ENCODE measurements around the gene SLC25A11.

SLC25A11 gene

DNA sequence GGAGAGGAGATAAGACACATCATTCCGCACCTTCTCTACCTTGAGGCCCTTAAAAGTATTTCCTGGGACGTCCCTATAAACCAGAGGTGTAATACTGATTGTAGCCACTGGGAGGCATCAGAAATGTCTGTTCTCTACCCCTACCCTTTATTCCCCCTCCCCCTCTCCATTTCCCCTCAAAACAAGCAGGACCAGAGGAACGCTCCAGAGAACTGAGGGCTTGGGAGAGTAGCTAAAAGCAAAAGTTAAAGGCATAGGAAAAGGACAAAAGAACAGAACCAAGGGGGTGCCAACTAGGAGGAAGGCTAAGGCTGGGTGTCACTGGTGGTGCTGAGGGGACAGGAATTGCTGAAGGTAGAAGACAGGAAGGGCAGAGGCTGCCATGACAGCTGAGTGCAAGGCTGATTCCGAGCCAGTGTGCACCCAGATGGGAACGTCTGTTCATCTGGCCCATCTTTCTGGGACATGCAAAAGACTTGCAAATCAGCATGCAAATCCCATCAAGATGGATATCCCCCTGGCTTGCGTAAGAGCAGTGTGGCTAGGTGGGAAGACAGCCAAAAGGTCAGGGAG lies 40.9 kb upstream of the SLC25A11 start:
- no peak overlapping the region for H3K4me3 ChIP-seq (ENCODE audit: low read depth, low read length)
- in situ Hi-C loops (cut with HindIII; ENCODE audit: low sequenced_read_pairs): no loop called here
- TF ChIP-seq, protein P1, sequence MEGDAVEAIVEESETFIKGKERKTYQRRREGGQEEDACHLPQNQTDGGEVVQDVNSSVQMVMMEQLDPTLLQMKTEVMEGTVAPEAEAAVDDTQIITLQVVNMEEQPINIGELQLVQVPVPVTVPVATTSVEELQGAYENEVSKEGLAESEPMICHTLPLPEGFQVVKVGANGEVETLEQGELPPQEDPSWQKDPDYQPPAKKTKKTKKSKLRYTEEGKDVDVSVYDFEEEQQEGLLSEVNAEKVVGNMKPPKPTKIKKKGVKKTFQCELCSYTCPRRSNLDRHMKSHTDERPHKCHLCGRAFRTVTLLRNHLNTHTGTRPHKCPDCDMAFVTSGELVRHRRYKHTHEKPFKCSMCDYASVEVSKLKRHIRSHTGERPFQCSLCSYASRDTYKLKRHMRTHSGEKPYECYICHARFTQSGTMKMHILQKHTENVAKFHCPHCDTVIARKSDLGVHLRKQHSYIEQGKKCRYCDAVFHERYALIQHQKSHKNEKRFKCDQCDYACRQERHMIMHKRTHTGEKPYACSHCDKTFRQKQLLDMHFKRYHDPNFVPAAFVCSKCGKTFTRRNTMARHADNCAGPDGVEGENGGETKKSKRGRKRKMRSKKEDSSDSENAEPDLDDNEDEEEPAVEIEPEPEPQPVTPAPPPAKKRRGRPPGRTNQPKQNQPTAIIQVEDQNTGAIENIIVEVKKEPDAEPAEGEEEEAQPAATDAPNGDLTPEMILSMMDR (IDR thresholded peaks at IDR 0.05; ENCODE audit: low read depth, low read length, missing control alignments): peak; percentile 77
- DNase-seq (ENCODE audit: low read depth): peak; percentile 37

- DNase-seq (ENCODE audit: low read depth): no peak
- H3K4me3 ChIP-seq (ENCODE audit: low read depth, low read length): no peak overlapping the region
- TF ChIP-seq, protein P1 (IDR thresholded peaks at IDR 0.05; ENCODE audit: low read depth, low read length, missing control alignments): no peak
- in situ Hi-C loops (cut with HindIII; ENCODE audit: low sequenced_read_pairs): no loop called here
Measured at GRCh38 chr17:4978726-4979125, 38.9 kb upstream of the SLC25A11 start.

- no peak overlapping the region for H3K4me3 ChIP-seq (ENCODE audit: low read depth, low read length)
- in situ Hi-C loops (cut with HindIII; ENCODE audit: low sequenced_read_pairs): no loop called here
- no peak for DNase-seq (ENCODE audit: low read depth)
- TF ChIP-seq, protein P1 (IDR thresholded peaks at IDR 0.05; ENCODE audit: low read depth, low read length, missing control alignments): no peak
Measured at GRCh38 chr17:4974115-4974670, 34.3 kb upstream of the SLC25A11 start.

DNA sequence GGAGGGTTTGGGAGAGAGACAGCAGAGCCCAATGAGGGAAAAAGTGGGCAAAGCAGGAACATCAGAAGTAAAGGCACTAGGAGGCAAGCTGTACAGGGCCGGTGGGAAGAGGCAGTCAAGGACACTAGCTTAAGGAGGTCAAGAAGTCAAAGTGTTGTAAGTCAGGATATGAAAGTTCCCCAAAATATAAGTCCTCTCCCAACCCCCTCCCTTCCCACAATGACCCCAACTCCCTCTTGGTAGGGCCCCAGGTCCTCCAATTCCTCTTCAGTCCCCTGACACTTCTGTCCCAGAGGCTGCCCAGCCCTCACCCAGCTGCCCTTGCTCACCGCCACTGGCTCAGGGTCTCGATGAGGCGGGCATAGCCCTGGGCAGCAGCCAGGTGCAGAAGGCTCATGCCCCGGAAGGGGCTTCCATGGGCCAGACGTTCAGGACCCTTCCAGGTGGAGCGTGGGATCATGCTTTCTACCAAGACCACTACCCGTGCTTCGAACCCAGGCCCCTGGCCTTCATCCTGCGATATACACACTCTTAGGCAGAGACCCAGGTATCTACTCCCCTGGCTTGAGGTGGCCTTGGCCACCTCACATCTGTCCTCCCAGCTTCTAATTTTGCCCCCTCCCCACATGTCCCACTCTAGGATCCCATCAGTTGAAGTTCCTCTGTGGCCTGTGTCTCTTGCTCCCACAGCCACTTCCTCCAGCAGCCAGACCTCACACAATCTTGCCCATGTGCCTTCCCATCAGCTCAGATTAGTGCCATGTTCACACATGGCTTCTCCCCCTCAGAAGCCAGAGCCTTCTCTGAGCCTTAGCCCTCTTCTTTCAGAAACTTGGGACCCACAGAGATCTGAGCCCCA lies 33.6 kb upstream of the SLC25A11 start:
- H3K4me3 ChIP-seq (ENCODE audit: low read depth, low read length): no peak overlapping the region
- DNase-seq (ENCODE audit: low read depth): no peak
- TF ChIP-seq, protein P1 (IDR thresholded peaks at IDR 0.05; ENCODE audit: low read depth, low read length, missing control alignments): no peak
- in situ Hi-C loops (cut with HindIII; ENCODE audit: low sequenced_read_pairs): no loop called here

DNA sequence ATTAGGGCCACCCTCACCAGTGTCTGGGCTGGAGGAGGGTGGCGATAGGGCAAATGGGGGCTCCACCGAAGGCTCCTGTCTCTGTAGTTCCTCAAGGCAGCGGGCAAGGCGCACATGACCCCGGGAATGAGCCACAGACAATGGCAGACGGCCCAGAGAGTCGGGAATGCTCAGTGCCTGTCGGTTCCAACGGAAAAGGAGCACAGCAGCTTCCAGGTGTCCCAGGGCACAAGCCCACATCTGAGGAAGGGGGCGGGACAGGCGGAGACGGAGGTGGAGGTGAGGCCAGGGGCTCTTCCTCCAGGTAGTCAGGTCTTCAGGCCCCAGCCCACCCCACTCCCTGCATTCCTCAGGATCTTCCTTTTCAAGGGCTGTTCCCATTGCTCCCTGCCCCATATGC lies 32.9 kb upstream of the SLC25A11 start:
- no peak overlapping the region for H3K4me3 ChIP-seq (ENCODE audit: low read depth, low read length)
- in situ Hi-C loops (cut with HindIII; ENCODE audit: low sequenced_read_pairs): no loop called here
- TF ChIP-seq, protein P1 (IDR thresholded peaks at IDR 0.05; ENCODE audit: low read depth, low read length, missing control alignments): no peak
- DNase-seq (ENCODE audit: low read depth): no peak

GRCh38 chr17:4972322-4972721 lies 32.5 kb upstream of the SLC25A11 start:
- in situ Hi-C loops (cut with HindIII; ENCODE audit: low sequenced_read_pairs): no loop called here
- DNase-seq (ENCODE audit: low read depth): no peak
- TF ChIP-seq, protein P1 (IDR thresholded peaks at IDR 0.05; ENCODE audit: low read depth, low read length, missing control alignments): no peak
- H3K4me3 ChIP-seq (ENCODE audit: low read depth, low read length): no peak overlapping the region

Measured in astrocyte of the cerebellum (primary cell).